GM12801 (cell line): Measurements from ENCODE around the gene CFHR4.
"Not testable (repeated sequence)": the region's sequence is repeated elsewhere in the genome, so short reads cannot be mapped to it uniquely, and the experiment has no call there.

Source experiments
- CTCF ChIP-seq: IDR thresholded peaks from one replicate; pipeline ENCODE4 v1.5.1; 2011; ENCODE audit warnings: control low read depth; ENCODE audit not compliant: insufficient read length; ENCODE audit errors: extremely low read depth

CFHR4 gene

DNA sequence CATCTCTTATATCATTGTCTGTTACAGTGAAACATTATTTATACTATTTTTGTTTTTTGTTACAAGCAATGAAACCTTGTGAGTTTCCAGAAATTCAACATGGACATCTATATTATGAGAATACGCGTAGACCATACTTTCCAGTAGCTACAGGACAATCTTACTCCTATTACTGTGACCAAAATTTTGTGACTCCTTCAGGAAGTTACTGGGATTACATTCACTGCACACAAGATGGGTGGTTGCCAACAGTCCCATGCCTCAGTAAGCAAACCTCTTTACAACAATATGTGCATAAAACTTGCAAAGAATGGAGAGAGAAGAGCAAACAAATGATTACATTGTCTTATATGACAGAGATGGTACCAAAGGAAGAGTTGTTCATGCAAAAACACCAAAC lies 22.4 kb downstream of the CFHR4 start:
- no peak for TF ChIP-seq CTCF

GRCh38 chr1:196933531-196934189 lies 45.8 kb downstream of the CFHR4 start:
- no peak for TF ChIP-seq CTCF

DNA sequence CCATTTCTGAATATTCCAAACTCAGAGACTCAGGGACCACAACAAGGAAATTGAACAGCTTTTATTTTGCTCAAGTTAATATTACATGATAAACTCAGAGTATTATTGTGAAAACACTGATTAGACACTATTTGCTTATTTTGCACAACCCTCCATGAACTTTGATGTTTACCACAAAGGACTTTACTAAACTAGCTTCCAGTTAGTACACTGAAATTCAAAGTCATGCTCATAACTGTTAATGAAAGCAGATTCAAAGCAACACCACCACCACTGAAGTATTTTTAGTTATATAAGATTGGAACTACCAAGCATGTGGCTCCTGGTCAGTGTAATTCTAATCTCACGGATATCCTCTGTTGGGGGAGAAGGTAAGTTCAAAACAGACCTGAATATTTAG lies 55.7 kb downstream of the CFHR4 start, which contains the start of gene CFHR2:
CFHR2 (plus strand) TSS at position 171 of the 400 bp plus-strand sequence; CDS start at position 314, 143 bp downstream.
- TF ChIP-seq CTCF = not testable (repeated sequence)

DNA sequence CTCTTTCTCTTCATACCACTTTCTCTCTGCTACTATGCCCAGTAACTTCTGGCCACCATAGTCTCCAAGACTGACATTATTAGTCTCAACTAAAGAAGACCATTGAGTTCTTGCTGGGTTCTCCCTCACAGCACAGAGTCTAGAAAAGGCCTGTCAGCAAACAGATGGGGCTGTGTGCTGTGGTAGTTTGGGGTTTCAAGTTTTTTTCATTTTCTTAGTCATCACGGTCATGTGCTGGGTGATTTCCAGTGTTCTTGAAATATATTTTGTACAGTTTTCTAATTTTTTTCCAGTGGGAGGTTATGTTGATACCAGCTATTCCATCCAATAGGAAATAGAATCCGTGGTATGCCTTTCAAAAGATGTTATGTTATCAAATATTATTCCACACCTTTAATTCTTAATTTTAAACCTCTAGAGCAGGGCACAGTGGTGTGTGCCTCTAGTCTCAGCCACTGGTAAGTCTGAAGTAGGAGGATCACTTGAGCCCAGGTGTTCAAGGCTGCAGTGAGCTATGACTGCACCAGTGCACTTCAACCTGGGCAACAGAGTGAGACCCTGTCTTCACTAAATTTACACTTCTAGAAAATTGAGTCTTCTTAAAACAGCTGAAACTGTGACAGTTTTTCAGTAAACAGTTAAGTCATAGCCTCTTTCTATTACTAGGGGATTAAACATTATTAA lies 64.0 kb downstream of the CFHR4 start:
- TF ChIP-seq CTCF = no peak

GRCh38 chr1:196954778-196955177 lies 66.9 kb downstream of the CFHR4 start:
- no peak for TF ChIP-seq CTCF

DNA sequence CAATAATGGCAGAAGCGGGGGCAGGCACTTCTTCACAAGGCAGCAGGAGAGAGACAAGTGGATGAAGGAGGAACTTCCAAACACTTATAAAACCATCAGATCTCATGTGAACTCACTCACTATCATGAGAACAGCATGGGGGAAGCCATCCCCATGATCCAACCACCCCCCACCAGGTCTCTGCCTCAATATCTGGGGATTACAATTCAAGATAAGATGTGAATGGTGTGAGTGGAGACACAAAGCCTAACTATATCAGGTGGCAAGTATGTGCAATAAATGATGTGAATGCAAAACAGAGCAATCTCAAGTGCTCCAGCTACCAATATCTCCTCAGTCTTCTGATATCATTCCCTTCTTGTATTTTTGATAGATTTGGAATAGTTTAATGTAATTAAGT lies 68.1 kb downstream of the CFHR4 start:
- no peak for TF ChIP-seq CTCF

- TF ChIP-seq CTCF = no peak
These were observed 73.0 kb downstream of the CFHR4 start for GRCh38 chr1:196960854-196961253.
